Retina (tissue), 1 donor: ENCODE data around the gene PCDH1.

ENCODE experiments used
- DNase-seq: peaks from one replicate; pipeline ENCODE4 v3.0.0-alpha.2; 2016

The PCDH1 gene

DNA sequence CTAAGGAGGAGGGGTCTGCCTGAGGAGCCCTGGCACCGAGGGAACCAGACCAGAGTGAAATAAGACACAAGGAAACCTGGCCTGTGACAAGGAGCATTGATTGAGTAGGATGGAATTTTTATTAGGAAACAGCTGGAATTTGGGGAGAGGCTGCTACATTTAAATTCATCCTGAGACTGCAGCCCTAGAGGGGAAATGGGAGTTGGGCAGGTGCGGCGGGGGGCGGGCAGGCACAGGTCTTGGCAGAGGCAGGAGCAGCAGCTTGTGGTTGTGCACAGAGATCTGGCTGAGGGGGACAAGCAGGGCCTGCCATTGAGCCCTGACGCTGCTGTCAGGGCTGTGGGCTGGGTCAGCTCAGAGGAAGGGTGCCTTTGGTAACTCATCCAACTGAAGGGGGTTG, 71.6 kb downstream of the PCDH1 start:
- DNase-seq, result peak; percentile 37

DNA sequence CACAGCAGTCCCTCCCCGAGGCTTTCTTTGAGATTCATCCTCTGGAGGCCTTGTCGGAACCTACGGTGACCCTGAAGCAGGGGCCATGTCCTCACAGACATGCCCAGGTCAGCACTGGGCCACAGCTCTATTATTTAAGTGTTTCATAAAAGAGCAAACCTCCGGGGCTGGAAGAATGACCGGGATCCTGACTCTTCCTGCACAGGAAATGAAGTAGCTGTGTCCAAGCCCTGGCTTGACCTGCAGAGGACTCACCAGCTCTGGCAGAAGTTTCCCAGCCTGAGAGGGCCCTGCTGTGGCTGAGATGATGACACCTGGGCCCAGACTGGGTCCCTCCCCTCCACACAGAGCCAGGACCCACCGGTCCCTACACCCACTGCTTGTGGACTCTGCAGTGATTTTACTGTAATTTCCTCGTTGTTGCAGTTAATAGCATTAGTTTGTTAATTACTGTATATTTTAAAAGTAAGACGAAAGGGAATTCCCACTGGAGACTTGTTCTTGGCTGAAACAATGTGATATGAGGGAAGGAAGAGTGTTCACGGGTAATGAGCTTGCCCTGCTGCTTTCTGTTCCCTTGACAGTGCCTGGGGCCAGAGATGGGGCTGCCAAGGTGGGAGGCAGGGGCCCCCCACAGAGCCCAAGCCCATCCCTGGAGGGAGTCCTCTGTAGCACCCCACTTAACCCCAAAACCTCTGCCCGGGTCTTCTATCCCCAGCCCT, 72.2 kb downstream of the PCDH1 start:
- peak; percentile 40 for DNase-seq

DNA sequence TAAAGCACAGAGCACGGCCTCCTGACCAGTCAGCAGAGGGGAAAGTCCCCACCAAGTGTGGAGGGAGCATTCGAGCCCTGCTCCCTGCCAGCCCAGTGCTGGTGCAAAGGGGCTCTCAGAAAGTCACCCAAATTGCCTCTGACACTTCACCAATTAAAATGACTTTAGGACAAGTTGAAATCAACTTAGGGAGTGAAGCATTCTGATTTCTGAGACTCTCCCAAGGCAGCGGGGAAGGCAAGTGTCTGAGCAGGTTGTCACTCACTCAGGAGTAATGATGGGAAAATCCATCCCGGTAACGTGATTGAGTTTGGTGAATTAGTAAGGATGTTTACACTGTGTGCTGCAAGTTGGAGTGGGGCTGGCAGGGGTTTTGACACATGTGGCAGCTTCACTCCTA, 73.7 kb downstream of the PCDH1 start:
- DNase-seq, result peak; percentile 53
